GM13977 (cell line): ENCODE results near the gene NAA38.

Experiments used
- DNase-seq: peaks from one replicate; pipeline ENCODE4 v3.0.0; 2012; ENCODE audit warnings: low spot score
- in situ Hi-C: fragments of 300-500 bp; cut with MboI; formaldehyde crosslinking; loops from one replicate; pipeline ENCODE4 v1.12.0; 2022; ENCODE audit warnings: low sequenced_read_pairs, low pct_unique_long_range_greater_than_20kb, mixed read lengths, inconsistent platforms; ENCODE audit not compliant: unreplicated experiment
- TF ChIP-seq, protein P1 (sequence below): IDR thresholded peaks from 2 replicates; pipeline ENCODE4 v1.5.1; 2012; ENCODE audit warnings: mild to moderate bottlenecking, control low read depth; ENCODE audit not compliant: insufficient read depth; ENCODE audit errors: extremely low read depth, missing control alignments

NAA38 gene

GRCh38 chr17:7893187-7893880 lies 36.0 kb upstream of the NAA38 start:
- TF ChIP-seq, protein P1, sequence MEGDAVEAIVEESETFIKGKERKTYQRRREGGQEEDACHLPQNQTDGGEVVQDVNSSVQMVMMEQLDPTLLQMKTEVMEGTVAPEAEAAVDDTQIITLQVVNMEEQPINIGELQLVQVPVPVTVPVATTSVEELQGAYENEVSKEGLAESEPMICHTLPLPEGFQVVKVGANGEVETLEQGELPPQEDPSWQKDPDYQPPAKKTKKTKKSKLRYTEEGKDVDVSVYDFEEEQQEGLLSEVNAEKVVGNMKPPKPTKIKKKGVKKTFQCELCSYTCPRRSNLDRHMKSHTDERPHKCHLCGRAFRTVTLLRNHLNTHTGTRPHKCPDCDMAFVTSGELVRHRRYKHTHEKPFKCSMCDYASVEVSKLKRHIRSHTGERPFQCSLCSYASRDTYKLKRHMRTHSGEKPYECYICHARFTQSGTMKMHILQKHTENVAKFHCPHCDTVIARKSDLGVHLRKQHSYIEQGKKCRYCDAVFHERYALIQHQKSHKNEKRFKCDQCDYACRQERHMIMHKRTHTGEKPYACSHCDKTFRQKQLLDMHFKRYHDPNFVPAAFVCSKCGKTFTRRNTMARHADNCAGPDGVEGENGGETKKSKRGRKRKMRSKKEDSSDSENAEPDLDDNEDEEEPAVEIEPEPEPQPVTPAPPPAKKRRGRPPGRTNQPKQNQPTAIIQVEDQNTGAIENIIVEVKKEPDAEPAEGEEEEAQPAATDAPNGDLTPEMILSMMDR = no peak
- no peak for DNase-seq
- in situ Hi-C loops = no loop called here

DNA sequence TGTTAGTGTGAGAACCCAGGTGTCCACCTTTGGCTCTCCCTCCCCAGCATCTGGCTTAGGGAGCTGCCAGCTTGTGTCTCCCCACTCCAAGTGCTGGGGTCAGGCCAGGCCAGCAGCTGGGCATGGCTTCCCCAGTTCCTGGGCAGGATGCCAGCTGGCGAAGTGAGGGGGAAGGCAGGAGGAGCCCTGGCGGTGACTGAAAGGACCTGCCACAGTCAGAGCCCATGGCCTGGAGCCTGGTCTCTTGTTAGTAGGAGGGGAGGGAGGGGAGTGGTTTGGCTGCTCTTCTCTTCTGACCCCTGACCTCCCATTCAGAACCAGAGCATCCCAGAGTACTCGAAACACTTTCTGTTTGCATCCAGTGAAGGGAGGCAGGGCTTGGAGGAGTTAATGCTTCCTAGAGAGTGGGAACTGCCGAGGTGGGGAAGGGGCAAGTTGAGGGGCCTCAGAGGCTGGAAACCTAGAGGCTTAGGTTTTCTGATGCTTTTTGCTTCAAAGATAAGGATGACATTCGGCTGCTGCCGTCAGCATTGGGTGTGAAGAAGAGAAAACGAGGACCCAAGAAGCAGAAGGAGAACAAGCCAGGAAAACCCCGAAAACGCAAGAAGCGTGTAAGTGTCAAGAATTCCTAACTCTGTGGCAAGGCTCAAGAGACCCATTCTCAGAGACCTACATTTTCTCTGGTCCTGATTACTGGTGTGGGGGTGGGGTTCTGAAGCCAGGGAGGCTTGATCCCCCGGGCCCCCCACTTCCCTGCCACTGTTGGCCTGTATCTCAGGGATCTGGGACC lies 32.0 kb upstream of the NAA38 start:
- no peak for DNase-seq
- in situ Hi-C loops = no loop called here
- TF ChIP-seq, protein P1 = no peak

- in situ Hi-C loops = no loop called here
- no peak for DNase-seq
- TF ChIP-seq, protein P1 = no peak
Observed at GRCh38 chr17:7888184-7888920, 31.0 kb upstream of the NAA38 start, which contains the start of gene CHD3. Gene CHD3, plus strand, starts transcription at chr17:7888789. Its CDS starts 212 bp downstream, at chr17:7889001.

- in situ Hi-C loops = no loop called here
- TF ChIP-seq, protein P1 = no peak
- peak; percentile 92 for DNase-seq
Observed at GRCh38 chr17:7887482-7888183, 30.3 kb upstream of the NAA38 start.

GRCh38 chr17:7887038-7887481 lies 29.7 kb upstream of the NAA38 start:
- in situ Hi-C loops = no loop called here
- DNase-seq = no peak

More at GRCh38 chr17:7887038-7887481, 29.7 kb upstream of the NAA38 start:
- TF ChIP-seq, protein P1 = no peak
